ES-I3 (cell line): ENCODE data around the gene HDDC3.

Experiments used
- H3K36me3 ChIP-seq: 2 replicates; pipeline ENCODE4 v1.6.1; 2013; ENCODE audit warnings: mild to moderate bottlenecking, low read length, control low read depth, moderate library complexity; ENCODE audit not compliant: insufficient read depth
- H3K4me1 ChIP-seq: 2 replicates; pipeline ENCODE4 v1.6.1; 2013; ENCODE audit warnings: mild to moderate bottlenecking, control low read depth, low read length; ENCODE audit not compliant: insufficient read depth
- H3K9ac ChIP-seq: 2 replicates; pipeline ENCODE4 v1.6.1; 2013; ENCODE audit warnings: low read depth, mild to moderate bottlenecking, low read length, moderate library complexity
- H3K9me3 ChIP-seq: 2 replicates; pipeline ENCODE4 v1.6.1; 2013; ENCODE audit warnings: mild to moderate bottlenecking, low read length, moderate library complexity; ENCODE audit not compliant: control insufficient read depth, insufficient read depth

Gene HDDC3

GRCh38 chr15:90880381-90881145 lies 51.8 kb downstream of the HDDC3 start:
- no peaks in the 10 kb centered on the region for H3K9me3 ChIP-seq
- peaks cover 14% of the 10 kb centered on the region for H3K4me1 ChIP-seq
- H3K36me3 ChIP-seq, result peaks cover 3% of the 10 kb centered on the region; the same call in 1 of the 2 replicates
- no peak overlapping the region for H3K9ac ChIP-seq
